ENCODE measurements around the gene TMEM31. TPM values are rescaled to one million over a fixed set of nuclear protein-coding genes. Genes with fewer than 3 reads are reported as not detected.

The TMEM31 gene, protein sequence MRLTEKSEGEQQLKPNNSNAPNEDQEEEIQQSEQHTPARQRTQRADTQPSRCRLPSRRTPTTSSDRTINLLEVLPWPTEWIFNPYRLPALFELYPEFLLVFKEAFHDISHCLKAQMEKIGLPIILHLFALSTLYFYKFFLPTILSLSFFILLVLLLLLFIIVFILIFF
- not detected in 2 replicates for total RNA-seq

DNA sequence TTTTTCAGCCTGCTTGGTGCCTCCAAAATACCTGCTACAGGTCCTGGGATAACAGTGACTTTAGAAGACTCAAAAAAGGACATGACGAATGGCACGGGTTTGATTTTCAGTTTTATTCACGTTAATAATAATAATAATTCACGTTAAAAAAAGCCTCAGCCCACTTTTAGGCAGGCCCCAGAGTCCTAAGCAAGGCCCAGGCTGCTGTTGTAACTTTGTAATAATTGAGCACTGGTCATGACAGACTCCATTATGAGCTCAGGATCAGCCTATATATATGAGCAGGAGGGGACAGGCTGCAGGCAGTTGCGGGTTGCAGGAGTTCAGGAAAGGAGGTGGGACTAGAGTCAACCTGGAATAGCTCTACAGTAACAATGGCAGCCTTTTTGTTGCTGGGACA lies at the start of gene TMEM31:
TMEM31 (plus strand) TSS at position 301 of the 400 bp plus-strand sequence. CDS start 1,350 bp downstream, outside the sequence.
- intact Hi-C loops (cut with micrococcal nuclease): loop anchor here (2.0 to 5.0 kb wide), 2 partner anchors 57 to 106 kb away; no protein-coding TSS in a partner anchor
- H3K4me3 Mint-ChIP-seq (ENCODE audit: low read depth): no peak within 1 kb of the TSS
- H3K9me3 Mint-ChIP-seq: no peaks in the 10 kb centered on the region
- H3K4me1 Mint-ChIP-seq (ENCODE audit: low read depth): peaks cover 2% of the 10 kb centered on the region
- H3K27ac Mint-ChIP-seq: no peak within 1 kb of the TSS
- H3K36me3 Mint-ChIP-seq (ENCODE audit: low read depth): no peaks in the 10 kb centered on the region
- no peak for DNase-seq (ENCODE audit: low spot score)
- peaks cover 3% of the 10 kb centered on the region for H3K27me3 Mint-ChIP-seq (ENCODE audit: low read depth)

DNA sequence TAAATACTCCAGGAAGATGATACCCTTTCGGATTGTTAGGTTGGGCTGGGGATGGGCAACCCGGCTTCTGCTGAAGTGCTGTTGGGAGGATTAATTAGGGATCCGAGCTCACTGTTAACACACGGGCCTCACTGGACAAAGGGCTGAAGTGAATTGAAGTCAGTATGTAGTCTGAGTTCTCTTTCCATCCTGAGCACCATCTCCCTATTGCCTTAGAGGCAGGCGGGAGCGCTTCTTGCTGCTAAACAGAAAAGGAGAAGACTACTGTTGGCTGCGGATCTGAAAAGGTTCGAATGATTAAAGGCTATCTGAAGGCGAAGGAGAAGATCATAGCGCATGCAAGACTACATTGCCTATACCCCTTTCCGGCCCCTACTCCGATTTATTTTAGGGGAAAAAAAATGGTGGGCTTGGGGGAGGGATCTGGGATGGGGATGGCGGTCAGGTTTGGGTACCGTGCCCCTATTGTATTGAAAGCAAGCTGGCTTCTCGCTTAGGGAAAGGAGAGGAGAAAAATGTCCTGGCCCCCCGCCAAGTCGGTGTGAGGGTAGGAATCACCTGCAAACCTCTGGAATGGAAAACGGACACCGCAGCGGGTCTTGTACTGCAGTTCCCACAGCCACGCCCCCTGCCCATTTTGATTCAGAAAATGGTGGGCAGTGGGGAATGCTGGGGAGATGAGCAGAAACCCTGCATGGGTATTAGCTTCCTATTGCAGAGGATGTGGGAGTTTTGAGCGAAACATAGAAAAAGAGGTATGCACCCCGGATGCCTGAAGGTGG lies 46.5 kb upstream of the TMEM31 start:
- no peak overlapping the region for H3K4me3 Mint-ChIP-seq (ENCODE audit: low read depth)
- no peaks in the 10 kb centered on the region for H3K9me3 Mint-ChIP-seq
- DNase-seq (ENCODE audit: low spot score): no peak
- H3K27ac Mint-ChIP-seq: no peak overlapping the region
- H3K36me3 Mint-ChIP-seq (ENCODE audit: low read depth): no peaks in the 10 kb centered on the region
- intact Hi-C loops (cut with micrococcal nuclease): no loop called here
- peaks cover 25% of the 10 kb centered on the region for H3K27me3 Mint-ChIP-seq (ENCODE audit: low read depth)
- H3K4me1 Mint-ChIP-seq (ENCODE audit: low read depth): no peaks in the 10 kb centered on the region

DNA sequence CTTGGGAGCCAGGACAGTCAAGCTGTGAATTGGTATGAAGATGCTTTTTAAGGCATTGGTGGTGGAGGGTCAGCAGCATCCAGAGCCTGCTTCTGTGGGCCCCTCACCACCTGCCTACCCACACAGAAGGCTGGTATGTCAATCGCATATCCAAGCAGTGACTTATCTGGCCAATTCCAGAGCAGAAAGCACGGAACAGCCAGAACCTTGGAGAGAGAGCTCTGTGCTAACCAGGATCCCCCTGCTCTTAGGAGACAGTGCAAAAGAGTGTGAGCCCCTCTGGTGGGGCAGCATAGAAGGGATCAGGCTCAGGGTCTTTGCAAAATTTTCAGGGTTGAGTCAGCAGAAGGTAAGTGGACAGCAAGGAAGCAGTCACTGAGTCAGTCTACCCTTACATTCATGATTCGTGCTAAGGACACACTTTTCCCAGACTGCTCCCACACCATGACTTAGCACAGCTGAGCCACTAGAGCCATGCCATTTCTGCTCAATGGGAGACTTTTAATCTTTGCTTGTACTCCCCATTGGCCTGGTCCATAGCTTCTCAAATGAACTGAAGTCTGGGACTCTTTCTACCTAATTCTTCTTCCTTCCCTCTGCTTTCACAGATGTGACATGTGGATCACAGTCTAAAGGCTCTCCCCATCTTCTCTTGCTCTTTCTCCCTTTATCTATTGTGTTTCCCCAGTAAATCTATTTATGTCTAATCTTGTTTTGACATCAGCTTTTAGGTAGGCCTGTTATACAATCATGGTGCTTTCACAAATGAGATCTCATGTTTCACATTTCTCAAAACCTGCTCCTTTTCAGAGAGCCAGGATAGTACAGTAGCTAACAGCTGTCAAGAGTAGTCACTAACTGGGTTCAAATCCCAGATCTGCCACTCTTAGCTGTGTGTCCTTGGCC lies 44.3 kb upstream of the TMEM31 start:
- Mint-ChIP-seq H3K4me1 (ENCODE audit: low read depth) (no peaks in the 10 kb centered on the region), H3K36me3 (ENCODE audit: low read depth) (no peaks in the 10 kb centered on the region), H3K27ac (no peak overlapping the region), H3K4me3 (ENCODE audit: low read depth) (no peak overlapping the region), H3K27me3 (ENCODE audit: low read depth) (peaks cover 25% of the 10 kb centered on the region), H3K9me3 (no peaks in the 10 kb centered on the region)
- DNase-seq (ENCODE audit: low spot score): no peak
- intact Hi-C loops (cut with micrococcal nuclease): no loop called here

DNA sequence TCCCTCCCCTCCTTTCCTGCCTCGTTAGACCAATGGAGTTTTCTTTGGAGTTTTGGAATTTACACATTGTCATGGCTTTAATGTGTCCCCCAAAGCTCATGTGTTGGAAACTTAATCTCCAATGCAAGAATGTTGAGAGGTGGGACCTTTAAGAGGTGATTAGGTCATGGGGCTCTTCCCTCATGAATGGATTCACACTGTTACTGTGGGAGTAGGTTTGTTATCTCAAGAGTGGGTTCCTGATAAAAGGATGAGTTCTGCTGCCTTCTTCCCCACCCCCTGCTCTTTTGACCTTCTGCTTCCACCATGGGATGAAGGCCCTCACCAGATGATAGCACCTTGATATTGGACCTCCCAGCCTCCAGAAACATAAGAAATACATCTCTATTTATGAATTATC lies 41.0 kb upstream of the TMEM31 start:
- Mint-ChIP-seq H3K9me3 (no peaks in the 10 kb centered on the region), H3K4me1 (ENCODE audit: low read depth) (no peaks in the 10 kb centered on the region), H3K27me3 (ENCODE audit: low read depth) (peaks cover 13% of the 10 kb centered on the region), H3K27ac (no peak overlapping the region), H3K4me3 (ENCODE audit: low read depth) (no peak overlapping the region), H3K36me3 (ENCODE audit: low read depth) (peaks cover 3% of the 10 kb centered on the region)
- no peak for DNase-seq (ENCODE audit: low spot score)
- intact Hi-C loops (cut with micrococcal nuclease): no loop called here

DNA sequence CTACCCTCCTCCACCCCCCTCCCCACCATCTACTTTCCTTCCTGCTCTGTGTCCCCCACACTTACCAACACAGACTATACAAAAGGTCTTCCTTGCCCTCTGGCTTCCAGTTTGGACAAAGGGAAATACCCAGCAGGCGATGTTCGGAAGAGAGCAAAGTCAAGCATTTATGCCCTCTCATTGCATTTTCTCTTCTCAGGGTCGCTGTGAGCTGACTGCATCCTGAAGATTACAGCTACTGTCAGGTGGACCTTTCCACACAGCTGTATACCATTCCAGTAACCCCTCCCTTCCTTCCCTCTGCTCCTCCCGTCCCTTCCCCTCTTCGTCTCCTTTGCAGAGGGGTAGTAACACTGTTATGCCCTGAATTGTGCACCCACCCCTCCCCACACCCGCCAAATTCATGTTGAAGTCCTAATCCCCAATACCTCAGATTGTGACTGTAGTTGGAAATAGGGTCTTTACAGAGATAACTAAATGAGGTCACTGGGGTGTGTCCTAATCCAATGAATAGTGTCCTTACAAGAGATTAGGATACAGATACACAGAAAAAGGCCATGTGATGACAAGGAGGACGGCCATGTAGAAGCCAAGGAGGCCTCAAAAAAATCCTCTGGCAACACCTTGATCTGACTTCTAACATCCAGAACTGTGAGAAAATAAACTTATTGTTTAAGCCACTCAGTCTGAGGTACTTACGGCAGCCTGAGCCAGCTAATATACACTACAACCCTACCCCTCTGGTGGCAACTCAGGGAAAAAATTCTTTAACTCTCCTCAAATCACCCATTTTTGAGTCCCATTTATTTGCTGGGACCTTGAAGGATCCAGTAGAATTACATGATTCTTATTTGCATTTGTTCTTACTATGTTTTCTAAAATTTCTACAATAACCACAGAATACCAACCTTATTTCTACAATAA lies 35.9 kb upstream of the TMEM31 start:
- intact Hi-C loops (cut with micrococcal nuclease): no loop called here
- H3K27me3 Mint-ChIP-seq (ENCODE audit: low read depth): no peaks in the 10 kb centered on the region
- no peaks in the 10 kb centered on the region for H3K4me1 Mint-ChIP-seq (ENCODE audit: low read depth)
- H3K4me3 Mint-ChIP-seq (ENCODE audit: low read depth): no peak overlapping the region
- H3K27ac Mint-ChIP-seq: no peak overlapping the region
- peaks cover 43% of the 10 kb centered on the region for H3K36me3 Mint-ChIP-seq (ENCODE audit: low read depth)
- H3K9me3 Mint-ChIP-seq: no peaks in the 10 kb centered on the region
- no peak for DNase-seq (ENCODE audit: low spot score)

DNA sequence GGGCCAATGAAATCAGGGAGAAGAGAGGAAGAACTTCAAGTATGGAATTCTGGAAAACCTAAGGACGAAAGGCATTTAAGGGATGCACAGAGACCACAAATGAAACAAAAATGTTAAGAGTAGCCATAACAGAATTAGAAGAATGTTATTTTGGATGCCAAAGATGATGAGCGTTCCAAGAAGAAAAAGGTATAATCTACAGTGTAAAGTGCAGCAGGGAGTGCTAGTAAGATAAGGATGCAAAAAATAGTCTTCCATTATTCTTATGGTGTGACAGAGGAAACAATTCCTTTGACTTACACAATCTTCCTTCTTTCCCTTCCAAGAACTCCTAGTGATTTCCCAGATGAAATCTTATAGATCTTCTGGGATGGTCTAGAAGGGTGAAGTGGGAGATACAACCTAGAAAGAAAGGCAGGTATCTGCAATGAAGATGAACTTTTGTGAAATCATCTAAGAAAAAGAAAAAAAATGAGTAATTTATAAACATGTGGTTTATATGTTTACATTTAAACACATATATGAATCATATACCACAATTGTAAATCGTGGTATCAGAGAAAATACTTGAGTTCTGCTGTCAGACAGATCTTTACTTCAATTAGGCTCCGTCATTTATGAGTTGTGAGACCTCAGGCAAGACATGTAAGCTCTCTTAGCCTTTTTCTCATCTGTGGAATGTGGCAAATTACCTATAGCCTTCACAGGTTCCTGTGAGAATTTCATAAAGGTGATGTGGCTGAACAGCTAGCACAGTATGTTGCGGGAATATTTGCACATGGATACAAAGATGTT lies 32.3 kb upstream of the TMEM31 start:
- H3K9me3 Mint-ChIP-seq: no peaks in the 10 kb centered on the region
- H3K4me1 Mint-ChIP-seq (ENCODE audit: low read depth): no peaks in the 10 kb centered on the region
- DNase-seq (ENCODE audit: low spot score): no peak
- H3K4me3 Mint-ChIP-seq (ENCODE audit: low read depth): no peak overlapping the region
- intact Hi-C loops (cut with micrococcal nuclease): no loop called here
- no peak overlapping the region for H3K27ac Mint-ChIP-seq
- no peaks in the 10 kb centered on the region for H3K27me3 Mint-ChIP-seq (ENCODE audit: low read depth)
- H3K36me3 Mint-ChIP-seq (ENCODE audit: low read depth): peaks cover 53% of the 10 kb centered on the region

DNA sequence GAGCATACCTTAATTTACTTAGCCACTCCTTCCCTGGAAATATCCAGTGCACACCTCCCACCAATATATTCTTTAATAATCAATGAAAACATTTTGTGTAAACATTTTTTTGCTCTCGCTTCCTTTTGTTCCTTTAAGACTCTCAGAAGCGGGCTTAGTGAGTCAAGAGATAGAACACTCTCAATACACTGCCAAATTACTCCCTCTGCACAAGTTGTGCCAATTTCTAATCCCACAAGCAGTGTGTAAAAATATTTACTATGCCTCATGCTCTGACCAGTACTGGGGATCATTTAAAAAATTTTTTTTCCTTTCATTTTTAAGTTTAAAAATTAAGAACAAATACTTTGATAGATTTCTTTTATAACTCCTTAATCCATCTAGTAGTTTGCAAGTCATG lies 29.3 kb upstream of the TMEM31 start:
- no peaks in the 10 kb centered on the region for H3K9me3 Mint-ChIP-seq
- intact Hi-C loops (cut with micrococcal nuclease): no loop called here
- no peaks in the 10 kb centered on the region for H3K27me3 Mint-ChIP-seq (ENCODE audit: low read depth)

DNA sequence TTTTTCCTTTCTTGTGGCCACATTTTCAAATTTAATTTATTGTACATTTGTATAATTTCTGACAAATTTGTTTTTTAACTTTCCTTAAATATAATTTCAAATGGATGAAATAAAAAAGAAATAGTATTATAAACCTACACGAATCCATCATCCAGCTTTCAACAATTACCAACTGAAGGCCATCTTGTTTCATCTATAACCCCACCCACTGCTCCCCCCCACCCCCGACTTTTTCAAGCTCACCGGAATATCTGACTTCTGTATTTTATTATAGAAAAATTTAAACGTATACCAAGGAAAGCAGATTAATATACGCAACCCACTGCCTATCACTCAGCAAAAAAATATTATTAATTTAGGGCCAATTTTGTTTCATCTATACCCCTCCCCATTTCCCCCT lies 25.3 kb upstream of the TMEM31 start:
- H3K27me3 Mint-ChIP-seq (ENCODE audit: low read depth): no peaks in the 10 kb centered on the region
- peak overlapping the region; percentile 88 for H3K4me3 Mint-ChIP-seq (ENCODE audit: low read depth)
- intact Hi-C loops (cut with micrococcal nuclease): loop anchor here (5.0 kb wide), 3 partner anchors 58 to 438 kb away; partner anchors contain the start of gene TCEAL1
- DNase-seq (ENCODE audit: low spot score): no peak
- peak overlapping the region; percentile 84 for H3K27ac Mint-ChIP-seq
- no peaks in the 10 kb centered on the region for H3K9me3 Mint-ChIP-seq
- peaks cover 8% of the 10 kb centered on the region for H3K4me1 Mint-ChIP-seq (ENCODE audit: low read depth)
- peaks cover 31% of the 10 kb centered on the region for H3K36me3 Mint-ChIP-seq (ENCODE audit: low read depth)

More for the DNA sequence above, 29.3 kb upstream of the TMEM31 start:
- DNase-seq (ENCODE audit: low spot score): no peak
- Mint-ChIP-seq H3K36me3 (ENCODE audit: low read depth) (peaks cover 56% of the 10 kb centered on the region), H3K27ac (no peak overlapping the region), H3K4me1 (ENCODE audit: low read depth) (peaks cover 8% of the 10 kb centered on the region), H3K4me3 (ENCODE audit: low read depth) (no peak overlapping the region)

DNA sequence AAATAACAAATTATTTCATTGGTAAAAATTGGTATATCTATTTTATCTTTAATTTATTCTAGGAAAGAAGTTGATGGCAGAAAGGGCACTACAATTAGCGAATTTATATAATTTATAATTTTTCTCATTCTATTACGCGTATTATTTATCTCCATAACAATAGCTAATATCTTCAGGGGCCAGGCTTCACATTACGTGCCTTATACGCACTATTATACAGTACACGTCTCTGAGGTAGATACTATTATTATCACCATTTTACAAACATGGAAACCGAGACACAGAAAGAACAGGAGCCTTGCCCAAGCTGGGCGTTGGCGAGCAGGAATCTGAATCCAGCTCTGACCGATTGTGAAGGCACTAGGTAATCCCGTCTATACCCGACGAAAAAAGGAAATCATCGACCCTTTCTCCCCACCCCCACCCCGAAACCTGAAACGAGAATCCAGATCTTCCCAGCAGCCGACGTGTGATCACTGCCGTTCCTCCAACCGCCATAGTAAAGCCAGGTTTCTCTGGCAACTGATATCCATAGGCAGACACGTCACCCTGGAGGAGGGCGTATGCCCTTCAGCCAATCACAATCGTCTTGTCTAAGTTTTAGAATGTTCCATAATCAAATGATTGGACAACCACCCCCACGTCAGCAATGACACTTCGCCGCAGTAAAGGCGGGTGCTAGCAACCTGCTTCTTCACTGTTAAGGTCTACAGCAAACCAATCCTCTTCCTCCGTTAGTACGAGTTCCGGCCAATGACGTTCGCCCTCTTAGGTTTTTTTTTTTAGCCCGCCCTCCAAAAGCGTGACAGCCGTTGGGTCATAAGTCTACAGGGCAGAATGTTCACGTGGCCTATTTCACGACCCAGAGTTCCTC lies 24.3 kb upstream of the TMEM31 start, which contains the start of gene MORF4L2:
MORF4L2 (minus strand) TSS at position 501 of the 874 bp plus-strand sequence. CDS start 9,672 bp downstream, outside the sequence.
- H3K27me3 Mint-ChIP-seq (ENCODE audit: low read depth): no peaks in the 10 kb centered on the region
- H3K4me3 Mint-ChIP-seq (ENCODE audit: low read depth): peak within 1 kb of the TSS; percentile 88
- H3K4me1 Mint-ChIP-seq (ENCODE audit: low read depth): peaks cover 8% of the 10 kb centered on the region
- peaks cover 28% of the 10 kb centered on the region for H3K36me3 Mint-ChIP-seq (ENCODE audit: low read depth)
- DNase-seq (ENCODE audit: low spot score): peak; percentile 88
- intact Hi-C loops (cut with micrococcal nuclease): loop anchor here (1.0 to 5.0 kb wide), 5 partner anchors 48 to 471 kb away; partner anchors contain the start of genes SLC25A53 and TCEAL1
- peak within 1 kb of the TSS; percentile 84 for H3K27ac Mint-ChIP-seq
- no peaks in the 10 kb centered on the region for H3K9me3 Mint-ChIP-seq

DNA sequence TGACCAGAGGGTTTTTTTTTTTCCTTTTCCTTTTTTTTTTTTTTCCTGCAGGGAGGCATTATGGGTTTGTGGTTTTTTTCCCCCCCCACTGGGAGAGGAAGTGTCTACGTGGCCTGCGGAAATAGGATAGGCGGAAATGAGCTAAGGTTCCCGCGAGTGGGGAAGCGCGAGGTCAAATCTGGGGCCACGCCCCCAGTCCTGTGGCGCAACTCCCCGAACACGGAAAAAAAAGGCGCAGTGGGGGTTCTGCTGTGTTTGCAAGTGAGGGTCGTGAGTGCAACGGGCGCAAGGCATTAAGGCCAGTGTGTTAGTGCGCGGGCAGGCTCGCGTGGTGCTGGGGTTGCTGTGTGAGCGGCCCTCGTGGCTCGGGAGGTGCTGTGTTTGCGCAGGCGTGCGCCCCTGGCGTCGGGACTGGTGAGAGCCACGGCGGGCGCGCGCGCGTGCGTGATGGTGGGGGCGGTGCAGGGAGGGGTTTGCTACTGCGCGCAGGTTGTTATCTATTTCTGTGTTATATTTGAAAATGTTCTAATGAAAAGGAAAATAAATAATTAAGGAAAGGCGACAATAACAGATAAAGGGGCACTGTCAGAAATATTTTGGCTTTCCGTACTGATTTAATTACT lies 23.5 kb upstream of the TMEM31 start:
- H3K9me3 Mint-ChIP-seq: no peaks in the 10 kb centered on the region
- peaks cover 27% of the 10 kb centered on the region for H3K36me3 Mint-ChIP-seq (ENCODE audit: low read depth)
- no peak overlapping the region for H3K27ac Mint-ChIP-seq
- intact Hi-C loops (cut with micrococcal nuclease): loop anchor here (1.0 to 5.0 kb wide), 5 partner anchors 48 to 470 kb away; partner anchors contain the start of genes SLC25A53 and TCEAL1
- peaks cover 8% of the 10 kb centered on the region for H3K4me1 Mint-ChIP-seq (ENCODE audit: low read depth)
- peak; percentile 82 for DNase-seq (ENCODE audit: low spot score)
- H3K27me3 Mint-ChIP-seq (ENCODE audit: low read depth): no peaks in the 10 kb centered on the region
- H3K4me3 Mint-ChIP-seq (ENCODE audit: low read depth): no peak overlapping the region

All from activated T-helper 2 cell treated with anti-CD3 and anti-CD28 coated beads, Interferon-gamma antibody, Interleukin-2, Interleukin-4, amounts not matched to agents 10 μg/mL and 5 μg/mL and 100 μg/mL, durations not matched to agents 14 hours and 24 hours and 36 hours (primary cell).